Cerebellar cortex (tissue), 1 donor: ENCODE results near the gene GPR160.

Source experiments
- DNase-seq: peaks from one replicate; pipeline ENCODE4 v3.0.0-alpha.2; 2015; ENCODE audit warnings: low spot score

Gene GPR160

GRCh38 chr3:170027233-170028102, 10.3 kb upstream of the GPR160 start:
- no peak for DNase-seq

DNA sequence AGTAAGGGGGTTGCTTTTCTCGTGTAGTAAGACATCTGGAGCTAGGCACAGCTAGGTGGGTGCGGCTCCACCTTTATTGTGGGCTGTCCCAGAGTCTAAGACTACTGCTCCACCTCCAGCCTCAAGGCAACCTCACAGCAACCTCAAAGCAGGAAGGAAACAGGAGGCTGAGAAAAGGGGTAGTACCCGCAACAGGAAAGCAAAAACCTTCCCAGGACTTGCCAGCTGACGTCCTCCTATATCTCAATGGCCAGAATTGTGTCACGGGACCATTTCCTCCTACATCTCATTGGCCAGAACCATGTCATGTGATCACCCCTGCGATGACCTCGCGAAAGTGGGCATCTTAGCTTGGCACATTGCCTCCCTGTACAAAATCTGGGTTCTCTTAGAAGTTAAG, 4.3 kb upstream of the GPR160 start:
- DNase-seq = no peak

DNA sequence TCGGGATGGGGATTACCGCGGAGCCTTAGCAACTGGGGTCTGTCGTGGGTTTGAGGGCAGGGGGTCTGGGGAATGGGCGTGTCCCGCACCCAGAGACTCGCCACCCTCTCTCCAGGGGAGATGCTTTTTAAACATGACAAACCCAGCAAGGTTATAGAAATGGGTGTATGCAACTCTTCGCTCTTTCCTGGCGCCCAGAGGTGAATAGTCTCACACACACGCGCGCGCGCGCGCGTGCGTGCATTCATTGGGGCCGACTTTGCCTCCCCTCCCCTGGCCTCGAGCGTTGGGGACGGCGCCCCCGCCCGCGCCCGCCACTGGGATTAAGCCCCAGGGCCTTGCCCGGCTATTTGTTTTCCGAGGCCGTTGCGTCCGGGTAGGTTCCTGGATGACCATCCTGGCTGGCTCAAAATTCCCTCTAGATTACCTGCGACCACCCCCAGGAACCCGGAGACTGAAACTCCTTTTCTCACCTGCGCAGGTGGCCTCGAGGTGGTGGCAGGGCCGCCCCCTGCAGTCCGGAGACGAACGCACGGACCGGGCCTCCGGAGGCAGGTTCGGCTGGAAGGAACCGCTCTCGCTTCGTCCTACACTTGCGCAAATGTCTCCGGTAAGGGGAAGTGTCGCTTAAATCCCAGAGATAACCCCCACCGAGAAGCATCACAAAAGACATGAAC, 777 bp downstream of the GPR160 start:
- no peak for DNase-seq

- no peak for DNase-seq
Observed at GRCh38 chr3:170040418-170040817, 2.6 kb downstream of the GPR160 start.

DNA sequence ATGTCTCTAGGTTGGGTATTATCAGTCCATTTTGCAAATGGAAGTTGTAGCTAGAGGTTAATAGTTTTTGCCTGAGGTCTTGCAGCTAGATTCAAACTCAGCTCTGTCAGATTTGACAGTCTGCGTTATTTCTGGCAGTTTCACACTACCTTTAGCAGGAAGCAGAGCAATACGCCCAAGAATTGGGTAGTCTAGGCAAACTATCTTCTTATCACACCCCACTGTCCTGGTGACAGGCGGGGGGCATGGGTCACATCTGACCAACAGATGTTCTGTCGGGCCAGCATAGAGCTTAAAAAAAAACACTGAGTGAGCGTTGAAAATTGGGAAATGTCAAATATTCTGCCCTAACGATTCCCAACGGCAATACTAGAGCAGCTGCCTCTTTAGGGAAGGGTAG, 5.7 kb downstream of the GPR160 start:
- no peak for DNase-seq

- no peak for DNase-seq
Observed at GRCh38 chr3:170044271-170044670, 6.5 kb downstream of the GPR160 start.

DNA sequence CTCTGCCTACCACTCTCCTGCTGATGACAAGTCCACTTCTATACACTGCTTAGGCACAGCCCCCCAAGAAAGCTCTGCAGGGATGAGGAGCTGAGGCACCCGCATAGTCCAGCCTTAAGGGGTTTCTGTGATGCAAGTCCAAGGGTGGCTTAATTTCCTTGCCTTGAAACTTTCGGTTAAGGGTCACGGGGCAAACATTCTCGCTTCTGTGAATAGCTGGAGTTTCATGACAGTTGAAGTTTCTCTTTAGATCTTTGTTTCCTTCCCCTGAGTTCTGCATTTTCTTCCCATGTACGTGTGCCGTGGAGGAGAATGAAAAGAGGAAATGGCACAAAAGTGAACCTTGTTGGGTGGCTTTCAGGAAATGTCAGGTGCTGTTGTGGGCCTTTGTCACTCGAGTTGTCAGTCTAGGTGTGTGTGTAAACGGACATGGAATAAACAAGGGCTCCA, 7.0 kb downstream of the GPR160 start:
- DNase-seq = no peak

GRCh38 chr3:170046269-170047132, 8.7 kb downstream of the GPR160 start:
- no peak for DNase-seq

GRCh38 chr3:170047133-170047404, 9.3 kb downstream of the GPR160 start:
- DNase-seq = no peak

DNA sequence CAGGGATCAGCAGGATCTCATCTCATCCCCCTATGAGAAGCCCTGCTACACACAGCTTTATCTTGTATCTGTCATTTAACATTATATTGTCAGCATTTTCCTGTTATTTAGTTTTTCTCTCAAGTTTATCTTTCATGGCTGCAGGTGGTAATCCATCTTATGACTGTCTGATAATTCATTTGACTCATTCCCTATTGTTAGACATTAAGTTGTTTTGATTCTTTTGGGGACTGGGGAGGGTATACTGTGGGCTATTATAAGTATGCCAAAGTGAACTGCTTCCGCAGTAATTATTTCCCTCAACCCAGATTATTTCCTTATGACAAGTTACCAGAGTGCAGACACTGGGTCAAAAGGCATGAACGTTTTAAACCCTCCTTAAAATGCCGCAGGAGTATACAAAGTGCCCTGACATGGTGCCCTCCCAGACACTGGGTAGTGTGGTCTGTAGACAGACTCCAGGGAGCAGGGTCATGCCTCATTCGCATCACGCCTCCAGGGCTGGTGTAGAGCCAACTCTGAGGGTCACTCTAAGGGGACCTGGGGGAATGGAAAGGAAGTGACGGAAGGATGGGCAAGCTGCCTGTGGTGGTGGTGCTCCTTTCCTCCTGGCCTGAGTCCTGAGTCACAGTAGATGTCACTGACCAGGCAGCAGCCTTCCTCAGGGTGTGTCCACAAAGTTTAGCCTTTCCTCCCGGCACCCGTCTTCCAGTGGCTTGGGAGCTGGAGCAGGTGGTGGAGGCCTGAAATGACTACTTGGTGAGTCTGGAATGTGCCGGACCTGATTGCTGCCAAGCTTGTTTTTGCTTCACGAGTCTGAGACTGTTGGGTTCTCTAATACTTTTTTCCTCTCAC, 11.6 kb downstream of the GPR160 start:
- DNase-seq = no peak

- DNase-seq = no peak
Observed at GRCh38 chr3:170050753-170051152, 13.0 kb downstream of the GPR160 start.

GRCh38 chr3:170052398-170052797, 14.6 kb downstream of the GPR160 start:
- no peak for DNase-seq

DNA sequence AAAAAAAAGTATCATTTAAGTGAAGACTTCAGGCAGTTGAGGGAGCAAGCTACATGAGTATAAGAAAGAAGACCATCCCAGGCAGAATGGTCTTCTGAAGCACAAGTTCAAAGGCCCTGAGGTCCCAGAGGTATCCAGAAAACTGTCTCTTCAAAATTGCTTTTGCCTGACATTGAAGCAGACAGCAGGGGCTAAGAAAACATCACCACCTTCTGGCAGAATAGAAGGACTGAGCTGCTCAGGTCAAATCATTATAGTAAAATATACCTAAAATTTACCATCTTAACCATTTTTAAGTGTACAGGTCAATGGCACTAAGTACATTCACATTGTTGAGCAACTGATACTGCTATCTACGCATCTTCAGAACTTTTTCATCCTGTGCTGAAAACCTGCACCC, 16.4 kb downstream of the GPR160 start:
- peak; percentile 11 for DNase-seq

- DNase-seq = no peak
Observed at GRCh38 chr3:170055209-170055608, 17.4 kb downstream of the GPR160 start.

GRCh38 chr3:170056710-170057454, 19.1 kb downstream of the GPR160 start:
- no peak for DNase-seq

DNA sequence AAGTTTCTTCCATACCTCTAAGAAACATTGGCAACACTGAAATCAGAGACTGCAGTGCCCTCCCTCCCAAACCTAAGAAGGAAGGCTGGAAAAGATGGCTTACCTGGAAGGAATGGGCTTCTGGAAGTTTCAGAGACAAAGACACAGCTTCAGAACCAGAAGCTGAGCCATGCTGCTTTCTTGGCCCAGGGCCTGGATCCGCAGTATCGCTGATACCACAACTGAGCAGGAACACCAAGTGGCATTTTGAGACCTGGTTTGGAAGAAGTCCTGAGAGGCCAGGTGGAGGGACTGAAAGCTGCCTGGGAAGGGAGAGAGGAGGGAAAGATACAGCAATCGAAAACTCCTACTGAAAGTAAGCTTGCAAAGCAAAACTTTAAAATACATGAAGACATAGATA, 19.8 kb downstream of the GPR160 start:
- DNase-seq = no peak

GRCh38 chr3:170058127-170058526, 20.3 kb downstream of the GPR160 start:
- DNase-seq = no peak

GRCh38 chr3:170059447-170059846, 21.7 kb downstream of the GPR160 start:
- no peak for DNase-seq

- DNase-seq = no peak
Observed at GRCh38 chr3:170062068-170062467, 24.3 kb downstream of the GPR160 start.

- DNase-seq = no peak
Observed at GRCh38 chr3:170062769-170063168, 25.0 kb downstream of the GPR160 start.

- DNase-seq = no peak
Observed at GRCh38 chr3:170063691-170064090, 25.9 kb downstream of the GPR160 start.
